BLaER1 (cell line): ENCODE results near the gene SCN5A.

Experiments
- H3K27ac ChIP-seq: shearing (Covaris generic); formaldehyde crosslinking; 2 replicates; pipeline ENCODE4 v1.8.1; 2022
- H3K27me3 ChIP-seq: shearing (Covaris generic); formaldehyde crosslinking; 2 replicates; pipeline ENCODE4 v1.8.1; 2022
- H3K36me3 ChIP-seq: shearing (Covaris generic); formaldehyde crosslinking; 2 replicates; pipeline ENCODE4 v1.8.1; 2022
- H3K4me1 ChIP-seq: shearing (Covaris generic); formaldehyde crosslinking; 2 replicates; pipeline ENCODE4 v1.8.1; 2022
- H3K4me2 ChIP-seq: shearing (Covaris generic); formaldehyde crosslinking; 2 replicates; pipeline ENCODE4 v1.8.1; 2022
- H3K4me3 ChIP-seq: shearing (Covaris generic); formaldehyde crosslinking; 2 replicates; pipeline ENCODE4 v1.8.1; 2022
- H3K9ac ChIP-seq: shearing (Covaris generic); formaldehyde crosslinking; 2 replicates; pipeline ENCODE4 v1.8.1; 2022
- H3K9me3 ChIP-seq: shearing (Covaris generic); formaldehyde crosslinking; 2 replicates; pipeline ENCODE4 v1.8.1; 2022
- H4K20me1 ChIP-seq: shearing (Covaris generic); formaldehyde crosslinking; 2 replicates; pipeline ENCODE4 v1.8.1; 2022
- Cebpa-rat ChIP-seq: shearing (Covaris generic); IDR thresholded peaks from 2 replicates; pipeline ENCODE4 v1.8.1; 2022

SCN5A gene

DNA sequence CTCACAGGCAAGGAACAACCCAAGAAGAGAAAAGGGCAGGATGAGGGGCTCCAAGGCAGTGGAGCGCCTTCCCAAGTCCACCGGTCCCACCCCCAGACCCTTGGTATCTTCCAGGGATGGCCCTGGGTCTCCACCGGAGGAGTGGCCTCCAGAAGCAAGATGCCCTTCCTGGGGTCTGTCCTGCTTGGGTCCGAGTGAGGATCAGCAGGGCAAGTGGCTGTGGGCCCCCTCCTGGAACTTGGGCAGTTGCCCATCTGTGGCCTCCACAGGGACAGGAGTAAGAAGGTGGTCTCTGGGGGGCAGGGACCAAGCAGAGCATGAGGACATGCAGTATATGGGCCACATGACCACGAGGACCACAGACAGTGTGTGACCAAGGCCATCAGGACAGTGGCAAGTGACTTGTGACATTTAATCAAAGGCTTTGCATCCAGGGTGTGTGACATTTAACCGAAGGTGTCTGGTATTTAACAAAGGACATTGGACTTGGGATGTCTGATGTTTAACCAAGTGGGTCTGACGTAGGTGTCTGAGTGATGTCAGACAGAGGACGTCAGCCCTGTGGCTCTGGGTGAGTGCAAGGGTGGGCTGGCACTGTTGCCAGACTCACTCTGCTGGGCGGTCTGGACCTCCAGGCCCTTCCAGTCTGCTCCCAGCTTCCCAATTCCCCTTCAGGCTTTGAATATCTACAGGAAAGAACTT is 34.7 kb downstream of the SCN5A start:
- no peak overlapping the region for H3K4me3 ChIP-seq
- H4K20me1 ChIP-seq, result no peaks in the 10 kb centered on the region
- H3K4me2 ChIP-seq, result no peak overlapping the region
- no peak for TF ChIP-seq Cebpa-rat
- H3K27me3 ChIP-seq, result no peaks in the 10 kb centered on the region
- H3K9ac ChIP-seq, result no peak overlapping the region
- no peaks in the 10 kb centered on the region for H3K36me3 ChIP-seq
- H3K4me1 ChIP-seq, result peaks cover 35% of the 10 kb centered on the region
- H3K27ac ChIP-seq, result no peak overlapping the region
- H3K9me3 ChIP-seq, result no peaks in the 10 kb centered on the region

DNA sequence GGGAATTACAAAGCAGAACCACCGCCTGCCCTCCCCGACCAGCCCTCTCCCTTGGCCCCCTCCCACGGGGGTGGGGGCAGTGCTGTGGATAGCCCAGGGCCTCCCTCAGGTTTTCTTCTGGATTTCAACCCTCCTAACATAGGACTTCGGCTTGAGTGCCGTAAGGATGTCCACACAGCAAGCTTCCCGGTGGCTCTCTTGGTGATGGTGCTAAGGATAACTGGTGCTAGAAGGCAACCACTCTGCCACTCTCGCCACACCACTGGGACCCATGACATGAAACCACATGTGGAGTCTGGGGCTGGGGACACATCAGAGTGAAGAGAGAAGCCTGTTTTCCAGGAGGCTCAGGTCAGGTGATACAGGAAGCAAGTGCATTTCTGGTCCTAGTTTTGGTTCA is 35.4 kb downstream of the SCN5A start:
- Histone ChIP-seq H3K27me3 (no peaks in the 10 kb centered on the region), H3K36me3 (no peaks in the 10 kb centered on the region), H4K20me1 (no peaks in the 10 kb centered on the region), H3K27ac (no peak overlapping the region), H3K4me1 (peaks cover 39% of the 10 kb centered on the region), H3K4me2 (no peak overlapping the region), H3K4me3 (no peak overlapping the region), H3K9ac (no peak overlapping the region), H3K9me3 (no peaks in the 10 kb centered on the region)
- no peak for TF ChIP-seq Cebpa-rat

DNA sequence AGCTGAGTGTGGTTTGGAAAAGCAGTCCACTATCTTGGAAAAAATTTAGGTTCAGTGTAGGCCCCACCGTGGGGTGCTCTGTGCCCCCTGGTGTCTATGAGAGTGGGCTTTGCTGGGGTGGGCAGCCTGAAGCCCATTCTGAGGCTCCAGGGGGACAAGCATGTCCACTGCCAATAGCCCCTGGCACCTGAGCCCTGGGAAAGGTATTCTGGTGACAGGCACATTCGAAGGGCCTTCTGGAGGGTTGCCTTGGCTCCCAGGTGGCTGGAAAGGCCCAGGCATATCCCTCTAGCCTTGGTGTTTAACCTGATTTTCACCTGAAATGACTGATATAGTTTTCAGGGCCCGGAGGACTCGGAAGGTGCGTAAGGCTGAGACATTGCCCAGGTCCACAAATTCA is 36.1 kb downstream of the SCN5A start:
- Histone ChIP-seq H3K4me1 (peaks cover 46% of the 10 kb centered on the region), H4K20me1 (no peaks in the 10 kb centered on the region), H3K4me2 (peak overlapping the region; percentile 26; the same call in 1 of the 2 replicates), H3K27ac (no peak overlapping the region), H3K27me3 (no peaks in the 10 kb centered on the region), H3K36me3 (no peaks in the 10 kb centered on the region), H3K9me3 (no peaks in the 10 kb centered on the region), H3K4me3 (no peak overlapping the region), H3K9ac (no peak overlapping the region)
- no peak for TF ChIP-seq Cebpa-rat

DNA sequence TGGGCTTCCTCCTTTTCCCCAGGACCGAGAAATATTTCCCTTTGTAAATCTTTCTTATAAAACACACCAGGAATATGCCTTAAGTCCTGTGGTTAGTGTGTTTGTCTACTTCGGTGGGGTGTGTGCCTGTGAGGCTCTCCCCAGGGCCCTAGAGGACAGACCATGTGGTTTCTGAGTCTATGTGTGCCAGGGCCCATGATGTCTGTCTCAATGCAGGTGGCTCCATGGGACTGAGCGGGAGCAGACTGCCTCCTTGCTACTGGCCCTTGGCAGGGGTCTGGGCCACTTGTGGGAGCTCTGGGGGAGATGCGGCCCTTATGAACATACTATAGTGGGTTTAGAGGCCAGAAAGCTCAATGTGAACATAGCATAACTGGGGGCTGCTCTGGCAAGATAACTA is 37.6 kb downstream of the SCN5A start:
- no peaks in the 10 kb centered on the region for H3K27me3 ChIP-seq
- H3K4me3 ChIP-seq, result no peak overlapping the region
- no peak overlapping the region for H3K9ac ChIP-seq
- H4K20me1 ChIP-seq, result no peaks in the 10 kb centered on the region
- no peak for TF ChIP-seq Cebpa-rat
- H3K4me2 ChIP-seq, result peak overlapping the region; percentile 71
- peaks cover 61% of the 10 kb centered on the region for H3K4me1 ChIP-seq
- no peaks in the 10 kb centered on the region for H3K9me3 ChIP-seq
- H3K27ac ChIP-seq, result no peak overlapping the region
- no peaks in the 10 kb centered on the region for H3K36me3 ChIP-seq

DNA sequence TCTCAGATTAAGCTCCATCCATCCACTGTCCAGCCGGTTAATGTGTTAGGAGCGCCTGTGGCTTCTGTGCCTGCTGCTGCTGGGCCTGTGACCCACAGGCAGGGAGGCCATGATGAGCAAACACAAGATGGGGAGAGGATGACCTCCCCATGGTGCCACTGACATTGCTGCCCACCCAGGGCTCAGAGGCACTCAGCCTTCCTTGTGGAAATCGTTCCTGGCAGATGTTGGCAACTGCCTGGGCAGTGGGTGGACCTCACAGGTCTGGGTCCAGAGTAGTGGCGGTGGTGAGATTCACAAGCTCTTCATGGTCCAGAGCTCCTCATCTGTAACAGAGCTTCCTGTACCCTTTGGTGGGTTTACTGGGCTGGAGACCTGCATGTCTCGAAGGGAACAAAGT is 38.6 kb downstream of the SCN5A start:
- H4K20me1 ChIP-seq, result no peaks in the 10 kb centered on the region
- no peak for TF ChIP-seq Cebpa-rat
- H3K36me3 ChIP-seq, result no peaks in the 10 kb centered on the region; the same call in 1 of the 2 replicates
- H3K4me2 ChIP-seq, result peak overlapping the region; percentile 71
- H3K9me3 ChIP-seq, result no peaks in the 10 kb centered on the region
- no peak overlapping the region for H3K4me3 ChIP-seq
- H3K4me1 ChIP-seq, result peaks cover 69% of the 10 kb centered on the region
- peak overlapping the region; percentile 22; the same call in 1 of the 2 replicates for H3K27ac ChIP-seq
- no peak overlapping the region for H3K9ac ChIP-seq
- no peaks in the 10 kb centered on the region for H3K27me3 ChIP-seq

DNA sequence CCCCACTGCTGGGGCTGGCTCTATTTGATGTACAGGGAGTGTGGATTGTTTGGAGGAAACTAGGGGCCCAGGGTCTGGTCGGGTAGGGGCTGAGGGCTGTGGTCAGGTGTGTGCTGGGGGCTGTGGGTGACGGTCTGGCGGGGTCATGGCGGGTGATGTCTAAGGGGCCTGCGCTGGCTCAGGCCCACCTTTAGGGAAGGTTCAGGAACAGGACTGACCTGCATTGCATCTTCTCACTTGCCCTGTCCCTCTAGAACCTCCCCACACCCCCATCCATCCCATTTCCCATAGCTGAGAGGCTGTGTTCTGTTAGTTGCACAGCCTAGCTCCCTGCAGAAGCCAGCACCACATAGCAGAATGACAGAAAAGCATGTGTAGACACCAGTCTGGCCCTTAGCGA is 39.1 kb downstream of the SCN5A start:
- Histone ChIP-seq H3K4me3 (no peak overlapping the region), H3K27me3 (no peaks in the 10 kb centered on the region), H3K9ac (no peak overlapping the region), H3K4me1 (peaks cover 69% of the 10 kb centered on the region), H3K4me2 (peak overlapping the region; percentile 71), H4K20me1 (no peaks in the 10 kb centered on the region), H3K27ac (no peak overlapping the region), H3K36me3 (no peaks in the 10 kb centered on the region; the same call in 1 of the 2 replicates), H3K9me3 (no peaks in the 10 kb centered on the region)
- no peak for TF ChIP-seq Cebpa-rat

DNA sequence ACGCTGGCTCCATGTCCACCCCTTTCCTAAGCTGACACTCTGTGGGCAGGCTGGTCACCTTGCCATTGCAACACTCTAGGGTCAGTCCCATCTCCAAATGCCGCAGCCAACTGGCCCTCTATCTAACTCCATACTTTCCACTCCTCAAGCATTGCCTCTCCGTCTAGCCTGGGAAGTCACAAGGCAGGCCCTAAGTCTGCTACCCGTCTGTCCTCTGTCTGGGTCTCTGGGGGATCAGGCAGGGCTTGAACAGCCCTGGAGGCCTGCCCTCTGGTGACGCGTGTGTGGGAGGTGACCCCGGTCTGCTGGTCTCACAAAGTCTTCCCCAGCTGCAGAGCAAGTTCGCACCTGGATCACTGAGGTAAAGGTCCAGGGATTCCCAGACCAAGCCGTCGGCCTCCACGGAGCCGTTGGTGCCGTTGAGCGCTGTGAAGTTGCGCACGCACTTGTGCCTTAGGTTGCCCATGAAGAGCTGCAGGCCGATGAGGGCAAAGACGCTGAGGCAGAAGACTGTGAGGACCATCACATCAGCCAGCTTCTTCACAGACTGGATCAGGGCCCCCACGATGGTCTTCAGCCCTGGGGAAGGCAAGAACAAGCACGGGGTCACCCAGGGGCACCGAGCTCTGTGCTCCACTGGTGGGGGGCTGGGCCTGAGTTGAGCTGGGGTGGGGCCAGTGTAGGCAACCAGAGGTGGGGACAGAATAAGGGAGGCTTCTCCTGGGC is 39.9 kb downstream of the SCN5A start:
- H3K4me3 ChIP-seq, result no peak overlapping the region
- H3K4me2 ChIP-seq, result no peak overlapping the region
- no peaks in the 10 kb centered on the region; the same call in 1 of the 2 replicates for H3K36me3 ChIP-seq
- H3K27ac ChIP-seq, result no peak overlapping the region
- H3K9me3 ChIP-seq, result no peaks in the 10 kb centered on the region
- TF ChIP-seq Cebpa-rat, result no peak
- H3K4me1 ChIP-seq, result peaks cover 69% of the 10 kb centered on the region
- no peak overlapping the region for H3K9ac ChIP-seq
- no peaks in the 10 kb centered on the region for H4K20me1 ChIP-seq
- no peaks in the 10 kb centered on the region for H3K27me3 ChIP-seq

DNA sequence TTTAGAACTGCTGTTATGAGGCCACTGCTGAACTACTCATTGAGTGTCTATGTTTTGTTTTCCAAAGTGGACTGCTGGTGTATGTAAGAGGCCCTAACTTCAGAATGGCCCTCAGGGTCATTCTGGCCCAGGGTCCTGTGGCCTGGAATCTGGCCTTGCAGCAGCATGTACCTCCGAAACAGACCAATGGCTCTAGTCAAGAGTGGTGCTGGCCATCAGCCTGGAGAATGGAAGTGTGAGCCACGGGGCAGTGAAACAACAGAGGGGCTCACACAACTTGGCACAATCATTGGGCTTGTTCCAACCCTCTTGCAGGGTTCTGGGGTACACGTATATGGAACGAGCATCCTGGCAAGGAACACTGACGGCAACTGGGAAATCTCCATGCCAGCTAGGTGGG is 40.5 kb downstream of the SCN5A start:
- H3K36me3 ChIP-seq, result no peaks in the 10 kb centered on the region; the same call in 1 of the 2 replicates
- no peaks in the 10 kb centered on the region for H3K27me3 ChIP-seq
- no peak for TF ChIP-seq Cebpa-rat
- peak overlapping the region; percentile 60 for H3K4me2 ChIP-seq
- no peak overlapping the region for H3K9ac ChIP-seq
- no peak overlapping the region for H3K27ac ChIP-seq
- H3K4me1 ChIP-seq, result peaks cover 69% of the 10 kb centered on the region
- no peaks in the 10 kb centered on the region for H4K20me1 ChIP-seq
- no peak overlapping the region for H3K4me3 ChIP-seq
- no peaks in the 10 kb centered on the region for H3K9me3 ChIP-seq

DNA sequence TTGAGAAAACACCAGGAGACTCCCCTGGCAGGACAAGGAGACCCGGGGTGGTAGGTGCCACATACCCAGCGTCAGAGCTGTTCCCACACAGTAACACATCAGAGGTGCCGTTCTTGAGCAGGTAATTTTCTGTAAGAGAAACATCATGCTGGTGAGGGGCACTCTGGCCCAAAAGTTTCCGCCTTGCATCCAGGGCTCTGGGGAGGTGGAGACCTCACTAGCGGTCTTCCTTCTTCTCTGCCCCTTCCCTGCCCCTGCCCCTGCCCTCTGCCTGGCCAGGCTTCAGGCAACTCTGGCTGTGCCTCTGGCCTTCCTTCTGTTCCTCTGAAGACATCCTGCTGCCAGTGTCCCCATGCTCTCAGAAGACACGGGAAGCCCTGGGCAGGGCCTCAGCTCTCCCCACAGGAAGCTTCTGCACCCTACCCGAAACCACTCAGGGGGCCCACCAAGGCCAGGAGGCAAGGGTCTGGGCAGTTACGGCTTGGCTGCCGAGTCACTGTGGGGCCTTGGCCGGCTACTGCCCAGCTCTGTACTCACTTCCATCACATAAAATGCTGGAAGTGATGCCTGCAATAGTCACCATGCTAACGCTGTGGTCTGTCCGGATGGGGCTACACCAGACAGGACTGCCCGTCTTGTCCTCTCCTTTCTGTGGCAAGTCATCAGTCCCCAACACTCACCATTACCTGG is 41.3 kb downstream of the SCN5A start:
- Histone ChIP-seq H3K4me3 (no peak overlapping the region), H3K27me3 (no peaks in the 10 kb centered on the region), H4K20me1 (no peaks in the 10 kb centered on the region), H3K9ac (no peak overlapping the region), H3K4me1 (peaks cover 64% of the 10 kb centered on the region), H3K27ac (no peak overlapping the region; the same call in 1 of the 2 replicates), H3K9me3 (no peaks in the 10 kb centered on the region), H3K4me2 (peak overlapping the region; percentile 60), H3K36me3 (no peaks in the 10 kb centered on the region; the same call in 1 of the 2 replicates)
- no peak for TF ChIP-seq Cebpa-rat

DNA sequence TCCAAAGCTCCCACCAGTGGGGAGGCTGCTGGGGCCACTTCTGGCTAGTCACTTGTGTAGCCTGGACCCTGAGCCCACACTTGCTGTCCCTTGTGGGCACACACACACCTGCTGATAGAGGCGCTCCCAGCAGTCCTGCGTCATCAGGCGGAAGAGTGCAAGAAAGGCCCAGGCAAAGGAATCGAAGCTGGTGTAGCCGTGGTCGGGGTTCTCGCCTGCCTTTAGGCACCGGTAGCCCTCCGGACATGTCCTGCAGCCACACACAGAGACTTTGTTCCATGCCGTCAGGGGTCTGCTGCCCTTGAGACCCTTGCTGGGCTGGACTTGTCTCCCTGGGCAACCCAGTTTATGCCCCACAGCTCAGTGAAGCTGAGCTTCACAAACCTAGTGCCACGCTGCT is 42.9 kb downstream of the SCN5A start:
- H3K36me3 ChIP-seq, result no peaks in the 10 kb centered on the region; the same call in 1 of the 2 replicates
- no peak overlapping the region for H3K9ac ChIP-seq
- H4K20me1 ChIP-seq, result no peaks in the 10 kb centered on the region
- H3K4me1 ChIP-seq, result peaks cover 47% of the 10 kb centered on the region
- no peak overlapping the region for H3K4me3 ChIP-seq
- H3K27ac ChIP-seq, result no peak overlapping the region
- no peaks in the 10 kb centered on the region for H3K27me3 ChIP-seq
- H3K4me2 ChIP-seq, result peak overlapping the region; percentile 60
- no peaks in the 10 kb centered on the region for H3K9me3 ChIP-seq
- no peak for TF ChIP-seq Cebpa-rat
